HepG2 (cell line): Measurements from ENCODE around the gene GABRB1. TPM values are rescaled to one million over a fixed set of nuclear protein-coding genes. Genes with fewer than 3 reads are reported as not detected.

Source experiments
- ATAC-seq: fragments of 200-7000 bp; cut with Tn5 transposase; 3 replicates; pipeline ENCODE4 v1.9.1; 2020; ENCODE audit warnings: mild to moderate bottlenecking, moderate library complexity
- BruUV-seq: library from RNA; stranded (reverse); fragments of 400-500 nt; replicated peaks from 2 replicates; lab custom pipeline; 2021; lab: Mats Ljungman, UMichigan
- CTCF ChIA-PET: fragments of 300-600 bp; formaldehyde crosslinking; extraction: SDS; loops from one replicate; lab custom pipeline; 2021; ENCODE audit warnings: low total read pairs, inconsistent platforms, low intra/inter-chr PET ratio; lab: Yijun Ruan, JAX
- POLR2A ChIA-PET: fragments of 350-600 bp; sonication (Branson Sonifier 250); formaldehyde crosslinking; loops from one replicate; lab custom pipeline; 2020; ENCODE audit warnings: antibody characterized with exemption, inconsistent platforms; lab: Yijun Ruan, JAX
- DNase-seq: peaks from one replicate; pipeline ENCODE4 v3.0.0-alpha.2; 2015; ENCODE audit warnings: low spot score
- FAIRE-seq: peaks from 3 replicates; lab custom pipeline; 2011; peaks lifted over from hg19 to GRCh38; lab: Jason Lieb, UNC
- H2AFZ ChIP-seq: one replicate; pipeline ENCODE4 v1.6.1; 2011; ENCODE audit warnings: low read length, inconsistent platforms
- H3K27ac ChIP-seq: fragments of 300-600 bp; 3 replicates; pipeline ENCODE4 v1.8.0; 2011; ENCODE audit warnings: mixed run types, mild to moderate bottlenecking, mixed read lengths, low read length, inconsistent platforms; ENCODE audit not compliant: insufficient read depth; ENCODE audit errors: extremely low read length
- H3K27me3 ChIP-seq, 2 experiments: fragments of 200-600 bp in 1 of 2; 2 replicates in 1 of 2; 3 replicates in 1 of 2; pipeline versions ENCODE4 v1.6.0 to v1.8.0; 2011; ENCODE audit warnings: low read length in 2 of 2, mild to moderate bottlenecking in 2 of 2, moderate library complexity in 2 of 2, inconsistent platforms in 1 of 2; ENCODE audit not compliant: insufficient read depth in 2 of 2, control insufficient read depth in 1 of 2
- H3K36me3 ChIP-seq, 2 experiments: fragments of 200-600 bp in 1 of 2; replicated peaks in 1 of 2; 2 replicates in 1 of 2; 3 replicates in 1 of 2; pipeline versions ENCODE4 v1.5.1 to v1.8.0; 2011; ENCODE audit warnings: low read length in 2 of 2, inconsistent platforms in 1 of 2; ENCODE audit not compliant: insufficient read depth in 2 of 2, control insufficient read depth in 1 of 2
- H3K4me1 ChIP-seq: 2 replicates; pipeline ENCODE4 v1.5.1; 2012; ENCODE audit warnings: low read length, inconsistent platforms; ENCODE audit not compliant: insufficient read depth
- H3K4me2 ChIP-seq: 2 replicates; pipeline ENCODE4 v1.6.0; 2011; ENCODE audit warnings: low read depth, low read length, inconsistent platforms
- H3K4me3 ChIP-seq, 3 experiments: fragments of 200-600 bp in 1 of 3; sonication (generic), shearing (Covaris generic) in 1 of 3; replicated peaks in 1 of 3; 2 replicates each; pipeline ENCODE4 v1.5.1; 2011 to 2016; ENCODE audit warnings: low read length in 3 of 3, inconsistent platforms in 2 of 3, low read depth in 2 of 3, mild to moderate bottlenecking in 2 of 3, control low read depth in 1 of 3, mixed read lengths in 1 of 3; ENCODE audit not compliant: insufficient read depth in 1 of 3
- H3K79me2 ChIP-seq: one replicate; pipeline ENCODE4 v1.6.1; 2011; ENCODE audit warnings: low read length, inconsistent platforms; ENCODE audit not compliant: insufficient read depth
- H3K9ac ChIP-seq: 2 replicates; pipeline ENCODE4 v1.6.0; 2011; ENCODE audit warnings: mild to moderate bottlenecking, low read depth, low read length, inconsistent platforms; ENCODE audit not compliant: insufficient read depth
- H3K9me3 ChIP-seq: 2 replicates; pipeline ENCODE4 v1.5.1; 2012; ENCODE audit warnings: mild to moderate bottlenecking, low read length
- H4K20me1 ChIP-seq: 2 replicates; pipeline ENCODE4 v1.6.0; 2011; ENCODE audit warnings: inconsistent platforms, mild to moderate bottlenecking, low read length, moderate library complexity; ENCODE audit not compliant: insufficient read depth
- FOSL1 ChIP-seq: sonication (generic); formaldehyde crosslinking; IDR thresholded peaks from 2 replicates; pipeline ENCODE4 v1.9.0; 2021; ENCODE audit warnings: missing genetic modification reagents, borderline replicate concordance
- GABPA ChIP-seq, 2 experiments: IDR thresholded peaks; 2 replicates each; pipeline ENCODE4 v1.6.1; 2011 to 2016; ENCODE audit warnings: low read depth in 2 of 2, low read length in 1 of 2, missing biosample characterization in 1 of 2, missing genetic modification characterization in 1 of 2
- KAT7 ChIP-seq: IDR thresholded peaks from 2 replicates; pipeline ENCODE4 v1.6.1; 2018; ENCODE audit warnings: borderline replicate concordance, missing compliant biosample characterization
- MEIS2 ChIP-seq: sonication (generic); formaldehyde crosslinking; IDR thresholded peaks from 2 replicates; pipeline ENCODE4 v1.9.0; 2021; ENCODE audit warnings: mild to moderate bottlenecking, missing genetic modification reagents
- SCMH1 ChIP-seq: sonication (generic); formaldehyde crosslinking; IDR thresholded peaks from 2 replicates; pipeline ENCODE4 v1.9.0; 2021; ENCODE audit warnings: missing genetic modification reagents, mild to moderate bottlenecking, borderline replicate concordance
- YEATS4 ChIP-seq: sonication (generic); formaldehyde crosslinking; IDR thresholded peaks from 2 replicates; pipeline ENCODE4 v1.4.0; 2020; ENCODE audit warnings: missing genetic modification reagents, borderline replicate concordance
- ZNF292 ChIP-seq: sonication (generic); formaldehyde crosslinking; IDR thresholded peaks from 2 replicates; pipeline ENCODE4 v1.8.1; 2022; ENCODE audit warnings: mild to moderate bottlenecking, low read depth, missing genetic modification reagents, borderline replicate concordance
- WGBS: methylation state at CpG from one replicate; pipeline ENCODE4 v1.1.6; 2017; ENCODE audit warnings: low lambda C conversion rate; 5-methylcytosine and 5-hydroxymethylcytosine counted together
- in situ Hi-C: cut with HindIII; loops from 2 replicates; pipeline ENCODE4 v1.10.0; 2017; ENCODE audit warnings: low pct_unique_long_range_greater_than_20kb; ENCODE audit not compliant: extremely low pct_ligation_motif_present
- intact Hi-C: fragments of 100-400 bp; cut with micrococcal nuclease; formaldehyde crosslinking; loops from one replicate; pipeline ENCODE4 v1.10.0; 2022; ENCODE audit not compliant: unreplicated experiment
- polyA plus RNA-seq, 8 experiments: library from polyadenylated mRNA; depleted of rRNA in 3 of 8; stranded (reverse) in 7 of 8; unstranded in 1 of 8; fragments of >200 nt; fragmentation: Illumina TruSeq in 4 of 8; extraction: Trizol in 4 of 8; gene quantifications; 2 replicates each; pipeline versions ENCODE4 v1.2.1 to v1.2.3, GENCODE V29; 2011 to 2016; ENCODE audit warnings: low read depth in 4 of 8, missing spikeins in 1 of 8, mixed read lengths in 1 of 8; ENCODE audit not compliant: insufficient read depth in 1 of 8
- total RNA-seq, 5 experiments: library from RNA; depleted of rRNA; stranded (reverse); fragments of >200 nt; fragmentation: Illumina TruSeq; extraction: Trizol; gene quantifications; 2 replicates each; pipeline ENCODE4 v1.2.3, GENCODE V29; 2016; ENCODE audit warnings: low read depth in 1 of 5
- TF ChIP-seq, protein P1 (sequence below): sonication (generic); formaldehyde crosslinking; IDR thresholded peaks from 2 replicates; pipeline ENCODE4 v1.5.0; 2020; ENCODE audit warnings: missing genetic modification reagents
- TF ChIP-seq, protein P2 (sequence below): sonication (generic); formaldehyde crosslinking; IDR thresholded peaks from 2 replicates; pipeline ENCODE4 v1.9.0; 2021; ENCODE audit warnings: mild to moderate bottlenecking, missing genetic modification reagents
- TF ChIP-seq, protein P3 (sequence below): sonication (generic); formaldehyde crosslinking; IDR thresholded peaks from 2 replicates; pipeline ENCODE4 v1.4.0; 2020; ENCODE audit warnings: missing genetic modification reagents; ENCODE audit errors: not compliant biosample characterization
- TF ChIP-seq, protein P4 (sequence below): IDR thresholded peaks from 2 replicates; pipeline ENCODE4 v1.6.1; 2012; ENCODE audit warnings: low read length, improper control_type of control experiment

GABRB1 gene
- total and polyA plus RNA-seq, 2 of the 13 experiments (the other 11 are each of a cell fraction or from before 2014, with no cell fraction given), result not detected

DNA sequence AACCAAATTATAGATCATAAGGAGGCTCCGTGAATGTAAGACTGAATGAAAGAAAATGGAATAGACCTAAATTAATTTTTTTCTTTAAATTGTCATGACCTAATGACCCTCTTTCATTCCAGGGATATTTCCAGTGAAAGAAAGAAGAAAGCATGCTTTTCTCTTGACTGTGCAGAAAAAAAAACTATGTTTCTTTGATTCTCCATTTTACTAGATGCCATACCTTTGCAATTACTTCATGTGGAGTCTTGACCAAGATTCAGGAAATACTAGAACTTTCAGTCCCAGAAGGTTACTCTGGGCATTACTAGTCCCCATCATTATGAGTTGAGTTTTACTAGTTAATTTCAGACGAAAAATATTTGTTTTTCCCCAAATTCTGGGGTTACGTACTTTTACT, 438.6 kb downstream of the GABRB1 start:
- WGBS, result 37% methylated on average over 3 of the region's 3 CpGs
- no peak for DNase-seq
- no peaks in the 10 kb centered on the region for H3K36me3 ChIP-seq
- no peak overlapping the region for H2AFZ ChIP-seq
- H3K27ac ChIP-seq, result no peak overlapping the region
- no peaks in the 10 kb centered on the region for H3K79me2 ChIP-seq
- in situ Hi-C loops, result no loop called here
- POLR2A ChIA-PET, result no interaction called here
- H3K27me3 ChIP-seq, result no peaks in the 10 kb centered on the region
- intact Hi-C loops, result no loop called here
- H4K20me1 ChIP-seq, result no peaks in the 10 kb centered on the region
- no peak overlapping the region for H3K4me3 ChIP-seq
- ATAC-seq, result no peak
- no peak overlapping the region for H3K9ac ChIP-seq
- peaks cover 26% of the 10 kb centered on the region for H3K4me1 ChIP-seq
- H3K4me2 ChIP-seq, result no peak overlapping the region
- no TSS peak for BruUV-seq
- CTCF ChIA-PET, result no interaction called here
- no peaks in the 10 kb centered on the region for H3K9me3 ChIP-seq
- FAIRE-seq, result no peak
- TF ChIP-seq FOSL1 (CRISPR knock-in tag) (no peak), SCMH1 (no peak), KAT7 (no peak), ZNF292 (CRISPR knock-in tag) (no peak), GABPA (IDR thresholded peaks at IDR 0.05; ENCODE audit: low read depth, low read length) (no peak), GABPA (CRISPR knock-in tag; IDR thresholded peaks at IDR 0.05; ENCODE audit: low read depth) (no peak), YEATS4 (no peak), MEIS2 (CRISPR knock-in tag) (no peak)
- TF ChIP-seq, protein P1, sequence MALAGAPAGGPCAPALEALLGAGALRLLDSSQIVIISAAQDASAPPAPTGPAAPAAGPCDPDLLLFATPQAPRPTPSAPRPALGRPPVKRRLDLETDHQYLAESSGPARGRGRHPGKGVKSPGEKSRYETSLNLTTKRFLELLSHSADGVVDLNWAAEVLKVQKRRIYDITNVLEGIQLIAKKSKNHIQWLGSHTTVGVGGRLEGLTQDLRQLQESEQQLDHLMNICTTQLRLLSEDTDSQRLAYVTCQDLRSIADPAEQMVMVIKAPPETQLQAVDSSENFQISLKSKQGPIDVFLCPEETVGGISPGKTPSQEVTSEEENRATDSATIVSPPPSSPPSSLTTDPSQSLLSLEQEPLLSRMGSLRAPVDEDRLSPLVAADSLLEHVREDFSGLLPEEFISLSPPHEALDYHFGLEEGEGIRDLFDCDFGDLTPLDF (CRISPR knock-in tag), result no peak
- TF ChIP-seq, protein P2, sequence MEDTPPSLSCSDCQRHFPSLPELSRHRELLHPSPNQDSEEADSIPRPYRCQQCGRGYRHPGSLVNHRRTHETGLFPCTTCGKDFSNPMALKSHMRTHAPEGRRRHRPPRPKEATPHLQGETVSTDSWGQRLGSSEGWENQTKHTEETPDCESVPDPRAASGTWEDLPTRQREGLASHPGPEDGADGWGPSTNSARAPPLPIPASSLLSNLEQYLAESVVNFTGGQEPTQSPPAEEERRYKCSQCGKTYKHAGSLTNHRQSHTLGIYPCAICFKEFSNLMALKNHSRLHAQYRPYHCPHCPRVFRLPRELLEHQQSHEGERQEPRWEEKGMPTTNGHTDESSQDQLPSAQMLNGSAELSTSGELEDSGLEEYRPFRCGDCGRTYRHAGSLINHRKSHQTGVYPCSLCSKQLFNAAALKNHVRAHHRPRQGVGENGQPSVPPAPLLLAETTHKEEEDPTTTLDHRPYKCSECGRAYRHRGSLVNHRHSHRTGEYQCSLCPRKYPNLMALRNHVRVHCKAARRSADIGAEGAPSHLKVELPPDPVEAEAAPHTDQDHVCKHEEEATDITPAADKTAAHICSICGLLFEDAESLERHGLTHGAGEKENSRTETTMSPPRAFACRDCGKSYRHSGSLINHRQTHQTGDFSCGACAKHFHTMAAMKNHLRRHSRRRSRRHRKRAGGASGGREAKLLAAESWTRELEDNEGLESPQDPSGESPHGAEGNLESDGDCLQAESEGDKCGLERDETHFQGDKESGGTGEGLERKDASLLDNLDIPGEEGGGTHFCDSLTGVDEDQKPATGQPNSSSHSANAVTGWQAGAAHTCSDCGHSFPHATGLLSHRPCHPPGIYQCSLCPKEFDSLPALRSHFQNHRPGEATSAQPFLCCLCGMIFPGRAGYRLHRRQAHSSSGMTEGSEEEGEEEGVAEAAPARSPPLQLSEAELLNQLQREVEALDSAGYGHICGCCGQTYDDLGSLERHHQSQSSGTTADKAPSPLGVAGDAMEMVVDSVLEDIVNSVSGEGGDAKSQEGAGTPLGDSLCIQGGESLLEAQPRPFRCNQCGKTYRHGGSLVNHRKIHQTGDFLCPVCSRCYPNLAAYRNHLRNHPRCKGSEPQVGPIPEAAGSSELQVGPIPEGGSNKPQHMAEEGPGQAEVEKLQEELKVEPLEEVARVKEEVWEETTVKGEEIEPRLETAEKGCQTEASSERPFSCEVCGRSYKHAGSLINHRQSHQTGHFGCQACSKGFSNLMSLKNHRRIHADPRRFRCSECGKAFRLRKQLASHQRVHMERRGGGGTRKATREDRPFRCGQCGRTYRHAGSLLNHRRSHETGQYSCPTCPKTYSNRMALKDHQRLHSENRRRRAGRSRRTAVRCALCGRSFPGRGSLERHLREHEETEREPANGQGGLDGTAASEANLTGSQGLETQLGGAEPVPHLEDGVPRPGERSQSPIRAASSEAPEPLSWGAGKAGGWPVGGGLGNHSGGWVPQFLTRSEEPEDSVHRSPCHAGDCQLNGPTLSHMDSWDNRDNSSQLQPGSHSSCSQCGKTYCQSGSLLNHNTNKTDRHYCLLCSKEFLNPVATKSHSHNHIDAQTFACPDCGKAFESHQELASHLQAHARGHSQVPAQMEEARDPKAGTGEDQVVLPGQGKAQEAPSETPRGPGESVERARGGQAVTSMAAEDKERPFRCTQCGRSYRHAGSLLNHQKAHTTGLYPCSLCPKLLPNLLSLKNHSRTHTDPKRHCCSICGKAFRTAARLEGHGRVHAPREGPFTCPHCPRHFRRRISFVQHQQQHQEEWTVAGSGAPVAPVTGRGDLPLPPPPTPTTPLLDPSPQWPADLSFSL (CRISPR knock-in tag), result no peak
- TF ChIP-seq, protein P3, sequence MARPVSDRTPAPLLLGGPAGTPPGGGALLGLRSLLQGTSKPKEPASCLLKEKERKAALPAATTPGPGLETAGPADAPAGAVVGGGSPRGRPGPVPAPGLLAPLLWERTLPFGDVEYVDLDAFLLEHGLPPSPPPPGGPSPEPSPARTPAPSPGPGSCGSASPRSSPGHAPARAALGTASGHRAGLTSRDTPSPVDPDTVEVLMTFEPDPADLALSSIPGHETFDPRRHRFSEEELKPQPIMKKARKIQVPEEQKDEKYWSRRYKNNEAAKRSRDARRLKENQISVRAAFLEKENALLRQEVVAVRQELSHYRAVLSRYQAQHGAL (CRISPR knock-in tag), result no peak
- TF ChIP-seq, protein P4, sequence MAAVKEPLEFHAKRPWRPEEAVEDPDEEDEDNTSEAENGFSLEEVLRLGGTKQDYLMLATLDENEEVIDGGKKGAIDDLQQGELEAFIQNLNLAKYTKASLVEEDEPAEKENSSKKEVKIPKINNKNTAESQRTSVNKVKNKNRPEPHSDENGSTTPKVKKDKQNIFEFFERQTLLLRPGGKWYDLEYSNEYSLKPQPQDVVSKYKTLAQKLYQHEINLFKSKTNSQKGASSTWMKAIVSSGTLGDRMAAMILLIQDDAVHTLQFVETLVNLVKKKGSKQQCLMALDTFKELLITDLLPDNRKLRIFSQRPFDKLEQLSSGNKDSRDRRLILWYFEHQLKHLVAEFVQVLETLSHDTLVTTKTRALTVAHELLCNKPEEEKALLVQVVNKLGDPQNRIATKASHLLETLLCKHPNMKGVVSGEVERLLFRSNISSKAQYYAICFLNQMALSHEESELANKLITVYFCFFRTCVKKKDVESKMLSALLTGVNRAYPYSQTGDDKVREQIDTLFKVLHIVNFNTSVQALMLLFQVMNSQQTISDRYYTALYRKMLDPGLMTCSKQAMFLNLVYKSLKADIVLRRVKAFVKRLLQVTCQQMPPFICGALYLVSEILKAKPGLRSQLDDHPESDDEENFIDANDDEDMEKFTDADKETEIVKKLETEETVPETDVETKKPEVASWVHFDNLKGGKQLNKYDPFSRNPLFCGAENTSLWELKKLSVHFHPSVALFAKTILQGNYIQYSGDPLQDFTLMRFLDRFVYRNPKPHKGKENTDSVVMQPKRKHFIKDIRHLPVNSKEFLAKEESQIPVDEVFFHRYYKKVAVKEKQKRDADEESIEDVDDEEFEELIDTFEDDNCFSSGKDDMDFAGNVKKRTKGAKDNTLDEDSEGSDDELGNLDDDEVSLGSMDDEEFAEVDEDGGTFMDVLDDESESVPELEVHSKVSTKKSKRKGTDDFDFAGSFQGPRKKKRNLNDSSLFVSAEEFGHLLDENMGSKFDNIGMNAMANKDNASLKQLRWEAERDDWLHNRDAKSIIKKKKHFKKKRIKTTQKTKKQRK, result no peak
